Activated naive CD8-positive, alpha-beta T cell treated with anti-CD3 and anti-CD28 coated beads, Interleukin-2, amount 50 U/mL, for 24 hours (primary cell): ENCODE measurements around the gene MMP24.

Source experiments
- ATAC-seq: fragments of 150-1000 bp; cut with Tn5 transposase; one replicate; pipeline ENCODE4 v1.10.0; 2021
- DNase-seq: peaks from one replicate; pipeline ENCODE4 v3.0.0; 2021
- H3K27ac Mint-ChIP-seq: one replicate; pipeline ENCODE4 v1.8.0; 2021; ENCODE audit warnings: mild to moderate bottlenecking, mixed read lengths
- H3K27me3 Mint-ChIP-seq: one replicate; pipeline ENCODE4 v1.8.0; 2021; ENCODE audit warnings: mixed read lengths
- H3K36me3 Mint-ChIP-seq: one replicate; pipeline ENCODE4 v1.8.0; 2021; ENCODE audit warnings: low read depth, mixed read lengths
- H3K4me1 Mint-ChIP-seq: one replicate; pipeline ENCODE4 v1.8.0; 2021; ENCODE audit warnings: mixed read lengths
- H3K4me3 Mint-ChIP-seq: one replicate; pipeline ENCODE4 v1.8.0; 2021; ENCODE audit warnings: mild to moderate bottlenecking, moderate library complexity, mixed read lengths
- H3K9me3 Mint-ChIP-seq: one replicate; pipeline ENCODE4 v1.8.0; 2021; ENCODE audit warnings: mixed read lengths

MMP24 gene

DNA sequence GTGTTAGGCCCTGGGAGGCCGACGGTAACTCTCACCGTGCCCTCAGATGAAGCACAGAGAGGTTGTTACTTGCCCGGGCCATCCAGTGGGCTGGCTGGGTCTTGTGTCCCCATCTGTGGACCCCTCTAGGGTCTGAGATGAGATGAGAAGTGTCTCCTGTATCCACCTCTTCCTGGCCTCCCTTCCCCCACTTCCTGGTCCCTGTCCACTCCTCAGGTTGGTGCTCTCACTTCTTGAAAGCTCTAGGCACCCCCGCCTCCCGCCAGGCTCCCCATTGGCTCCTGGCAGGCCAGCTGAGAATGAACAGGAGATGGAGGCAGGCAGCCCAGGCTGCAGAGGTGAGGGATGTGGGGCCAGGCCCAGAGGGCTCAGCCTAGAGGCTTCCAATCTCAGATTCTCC lies 49.9 kb downstream of the MMP24 start:
- Mint-ChIP-seq H3K4me3 (peak overlapping the region; percentile 97), H3K4me1 (peaks cover 18% of the 10 kb centered on the region), H3K36me3 (peaks cover 30% of the 10 kb centered on the region), H3K27me3 (no peaks in the 10 kb centered on the region), H3K9me3 (no peaks in the 10 kb centered on the region), H3K27ac (peak overlapping the region; percentile 59)
- ATAC-seq = no peak
- no peak for DNase-seq

DNA sequence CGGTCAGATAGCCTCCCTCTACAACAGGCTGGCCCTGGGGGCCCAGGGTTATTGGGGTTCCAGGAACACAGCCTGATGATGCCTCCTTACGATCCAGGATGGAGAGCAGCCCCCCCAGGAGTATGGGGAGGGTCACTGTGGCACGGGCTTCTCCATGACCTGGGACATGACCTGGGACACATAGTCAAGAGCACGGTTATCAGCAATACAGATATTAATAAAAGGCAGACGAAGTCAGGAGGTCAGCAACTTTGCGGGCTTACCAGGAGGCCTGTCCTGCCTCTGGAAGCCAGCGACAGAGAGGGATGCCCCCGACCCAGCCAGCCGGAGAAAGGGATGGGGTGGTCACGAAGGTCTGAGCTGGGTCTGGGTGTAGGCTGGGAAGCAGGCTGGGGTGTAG lies 50.6 kb downstream of the MMP24 start:
- H3K9me3 Mint-ChIP-seq = no peaks in the 10 kb centered on the region
- peaks cover 36% of the 10 kb centered on the region for H3K36me3 Mint-ChIP-seq
- H3K4me1 Mint-ChIP-seq = peaks cover 22% of the 10 kb centered on the region
- no peaks in the 10 kb centered on the region for H3K27me3 Mint-ChIP-seq
- peak overlapping the region; percentile 95 for H3K27ac Mint-ChIP-seq
- no peak for DNase-seq
- H3K4me3 Mint-ChIP-seq = peak overlapping the region; percentile 97
- no peak for ATAC-seq

DNA sequence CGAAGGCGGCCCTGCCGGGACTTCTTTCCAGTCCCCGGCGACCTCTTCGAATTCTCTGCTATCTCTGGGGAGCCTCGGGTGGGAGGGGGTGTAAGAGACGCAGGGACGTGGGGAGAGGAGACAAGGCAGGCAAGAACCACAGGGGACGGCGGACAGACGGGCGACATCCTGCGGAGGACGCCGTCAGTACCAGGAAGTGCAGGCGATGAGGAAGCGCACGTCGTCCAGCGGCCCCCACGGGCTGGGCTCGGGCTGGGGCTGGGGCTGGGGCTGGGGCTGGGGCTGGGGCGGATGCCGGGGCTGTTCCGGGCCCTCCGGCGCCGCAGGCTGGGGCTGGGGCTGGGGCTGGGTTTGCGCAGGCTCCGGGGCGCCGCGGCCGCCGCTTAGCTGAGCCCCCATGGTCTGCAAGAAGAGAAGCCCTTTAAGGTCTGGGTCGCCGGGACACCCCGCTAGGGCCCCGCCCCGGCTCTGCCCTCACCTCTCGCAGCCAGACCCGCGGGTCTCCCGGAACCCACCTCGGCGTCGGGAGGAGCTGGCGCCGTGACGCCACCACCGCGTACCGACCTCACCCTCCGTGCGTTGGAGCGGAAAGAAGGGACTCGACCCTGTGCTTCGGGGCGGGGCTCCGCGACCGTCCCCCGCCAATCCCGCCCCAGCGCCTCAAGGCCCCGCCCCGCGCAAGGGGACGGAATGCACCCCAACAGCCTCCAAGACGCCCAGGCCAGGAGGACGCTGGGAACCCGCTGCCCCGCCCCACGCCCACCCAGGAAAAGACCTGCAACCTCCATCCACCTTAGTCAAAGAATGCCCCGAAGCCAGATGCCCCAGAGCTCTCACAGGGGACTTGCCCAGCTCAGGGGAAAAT lies 51.3 kb downstream of the MMP24 start, which contains the start of gene MMP24OS:
Gene MMP24OS, minus strand, starts transcription at position 592 of the 865 bp plus-strand sequence. Its CDS starts 193 bp downstream, at position 399.
- H3K27me3 Mint-ChIP-seq = no peaks in the 10 kb centered on the region
- no peaks in the 10 kb centered on the region for H3K9me3 Mint-ChIP-seq
- ATAC-seq (peak; percentile 96), DNase-seq (peak; percentile 92)
- peaks cover 26% of the 10 kb centered on the region for H3K4me1 Mint-ChIP-seq
- H3K36me3 Mint-ChIP-seq = peaks cover 40% of the 10 kb centered on the region
- peak within 1 kb of the TSS; percentile 95 for H3K27ac Mint-ChIP-seq
- H3K4me3 Mint-ChIP-seq = peak within 1 kb of the TSS; percentile 97

DNA sequence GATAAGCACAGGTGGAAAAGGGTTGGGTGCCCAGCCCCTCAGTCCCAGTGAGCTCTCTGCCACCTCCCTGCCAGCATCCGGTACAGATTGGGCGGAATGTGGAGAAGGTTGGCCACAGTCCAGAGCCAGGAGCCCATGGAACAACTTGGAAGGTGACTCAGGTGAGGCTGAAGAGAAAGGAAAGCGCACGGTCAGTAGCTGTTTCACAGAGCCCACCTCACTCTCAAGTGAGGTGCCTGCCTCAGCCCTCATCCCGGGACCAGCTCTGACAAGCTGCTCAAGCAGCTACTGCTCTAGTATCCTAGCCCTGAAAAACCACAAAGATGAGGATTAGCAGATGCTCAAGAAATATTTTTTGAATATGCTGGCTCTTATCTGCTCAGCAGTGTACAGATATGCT lies 52.5 kb downstream of the MMP24 start:
- Mint-ChIP-seq H3K27ac (peak overlapping the region; percentile 74), H3K4me1 (peaks cover 34% of the 10 kb centered on the region), H3K36me3 (peaks cover 49% of the 10 kb centered on the region), H3K4me3 (no peak overlapping the region), H3K9me3 (no peaks in the 10 kb centered on the region), H3K27me3 (no peaks in the 10 kb centered on the region)
- no peak for DNase-seq
- no peak for ATAC-seq

DNA sequence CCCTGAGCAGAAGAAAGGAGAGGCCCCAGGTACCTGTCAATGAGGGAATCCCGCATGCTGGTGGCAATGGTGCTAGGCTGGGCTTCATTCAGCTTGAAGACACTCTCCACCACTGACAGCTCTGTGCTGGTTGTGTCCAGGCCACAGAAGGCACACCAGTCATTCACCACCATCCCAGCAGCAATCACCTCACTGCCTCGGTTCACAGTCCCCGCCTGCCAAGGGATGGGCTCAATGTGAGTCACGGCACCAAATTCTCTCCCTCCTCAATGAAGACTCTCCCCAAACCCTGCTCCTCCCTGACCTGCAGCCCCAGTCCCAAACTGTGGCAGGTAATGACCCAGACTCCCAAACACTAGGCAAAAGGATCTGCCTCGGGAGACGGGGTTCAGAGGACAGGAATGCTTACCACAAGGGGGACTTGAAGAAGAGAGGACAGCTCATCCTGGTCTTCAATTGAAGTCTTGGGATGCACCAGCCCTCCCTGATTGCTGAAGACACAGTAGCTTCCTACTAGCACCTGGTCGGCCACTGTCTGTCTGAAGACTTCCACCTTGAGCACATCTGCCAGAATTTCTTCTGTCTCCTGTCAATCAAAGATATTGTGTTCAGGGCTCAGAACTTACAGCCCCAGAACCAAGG lies 53.2 kb downstream of the MMP24 start:
- ATAC-seq (no peak), DNase-seq (no peak)
- Mint-ChIP-seq H3K27ac (peak overlapping the region; percentile 21), H3K4me3 (no peak overlapping the region), H3K4me1 (peaks cover 35% of the 10 kb centered on the region), H3K9me3 (no peaks in the 10 kb centered on the region), H3K36me3 (peaks cover 49% of the 10 kb centered on the region), H3K27me3 (no peaks in the 10 kb centered on the region)

DNA sequence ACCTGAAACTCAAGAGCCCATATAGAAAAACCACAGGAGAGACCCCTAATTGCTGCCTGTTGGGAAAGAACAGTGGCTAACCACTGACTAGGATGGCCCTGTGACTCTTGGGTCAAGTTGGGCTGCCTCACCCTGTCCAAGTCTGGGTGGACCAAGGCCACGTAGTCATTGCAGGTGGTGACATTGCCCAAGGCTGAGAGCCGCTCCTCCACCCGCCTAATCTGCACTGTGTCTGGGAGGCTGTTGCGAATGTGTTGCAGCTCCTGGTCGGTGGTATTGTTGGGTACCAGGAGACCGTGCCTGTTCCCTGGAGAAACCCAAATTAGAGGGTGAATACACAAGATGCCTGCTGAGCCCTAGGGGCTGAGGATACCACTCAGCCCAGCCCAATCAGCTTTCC lies 54.0 kb downstream of the MMP24 start:
- H3K27me3 Mint-ChIP-seq = no peaks in the 10 kb centered on the region
- ATAC-seq = no peak
- no peaks in the 10 kb centered on the region for H3K9me3 Mint-ChIP-seq
- peaks cover 49% of the 10 kb centered on the region for H3K36me3 Mint-ChIP-seq
- peak overlapping the region; percentile 21 for H3K27ac Mint-ChIP-seq
- peaks cover 41% of the 10 kb centered on the region for H3K4me1 Mint-ChIP-seq
- DNase-seq = no peak
- no peak overlapping the region for H3K4me3 Mint-ChIP-seq

DNA sequence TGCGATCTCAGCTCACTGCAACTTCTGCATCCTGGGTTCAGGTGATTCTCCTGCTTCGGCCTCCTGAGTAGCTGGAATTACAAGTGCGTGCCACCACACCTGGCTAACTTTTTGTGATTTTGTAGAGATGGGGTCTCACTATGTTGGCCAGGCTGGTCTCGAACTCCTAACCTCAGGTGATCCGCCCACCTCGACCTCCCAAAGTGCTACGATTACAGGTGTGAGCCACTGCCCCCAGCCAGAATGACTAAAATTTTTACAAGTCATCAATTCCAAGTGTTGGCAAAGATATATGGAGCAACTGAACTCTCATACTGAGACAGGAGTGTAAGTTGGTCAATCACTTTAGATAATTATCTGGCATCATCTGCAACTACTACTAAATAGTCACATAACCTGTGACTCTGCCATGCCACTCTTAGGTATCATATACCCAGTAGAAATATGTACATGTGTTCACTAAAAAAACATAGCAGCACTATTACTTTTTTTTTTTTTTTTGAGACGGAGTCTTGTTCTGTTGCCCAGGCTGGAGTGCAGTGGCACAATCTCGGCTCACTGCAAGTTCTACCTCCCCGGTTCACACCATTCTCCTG lies 55.1 kb downstream of the MMP24 start:
- Mint-ChIP-seq H3K4me1 (peaks cover 45% of the 10 kb centered on the region), H3K4me3 (no peak overlapping the region), H3K27ac (no peak overlapping the region), H3K27me3 (no peaks in the 10 kb centered on the region), H3K9me3 (no peaks in the 10 kb centered on the region), H3K36me3 (peaks cover 49% of the 10 kb centered on the region)
- ATAC-seq (no peak), DNase-seq (no peak)

DNA sequence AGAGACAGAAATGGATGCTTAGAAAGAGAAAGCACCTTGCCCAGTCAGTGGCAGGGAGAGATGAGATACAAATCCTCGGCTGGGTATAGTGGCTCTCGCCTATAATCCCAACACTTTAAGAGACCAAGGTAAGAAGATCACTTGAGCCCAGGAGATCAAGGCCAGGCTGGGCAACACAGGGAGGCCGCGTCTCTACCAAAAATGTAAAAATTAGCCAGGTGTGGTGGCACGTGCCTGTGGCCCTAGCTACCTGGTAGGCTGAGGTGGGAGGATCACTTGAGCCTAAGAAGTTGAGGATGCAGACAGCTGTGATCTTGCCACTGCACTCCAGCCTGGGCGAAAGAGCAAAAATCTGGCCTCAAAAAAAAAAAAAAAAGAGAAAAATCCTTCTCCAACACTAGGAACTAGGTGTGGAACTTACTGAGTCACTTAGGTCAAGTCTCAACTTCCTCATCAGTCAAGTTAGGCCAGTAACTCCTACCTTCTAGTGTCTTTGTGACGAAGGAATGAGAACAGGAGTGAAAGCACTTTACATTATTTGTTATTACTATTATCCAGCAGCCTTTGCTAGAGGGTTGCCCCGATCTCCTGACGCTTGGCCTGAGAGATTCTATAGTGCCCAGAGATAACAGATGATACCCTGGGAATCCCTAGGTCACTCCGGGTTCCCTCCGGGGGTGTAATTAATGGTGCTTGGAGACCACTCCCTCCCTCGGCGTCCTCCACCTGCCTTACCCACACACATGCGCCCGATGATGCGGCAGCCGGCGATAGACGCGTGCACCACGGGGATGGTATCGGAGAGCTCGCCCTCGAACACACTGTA lies 57.2 kb downstream of the MMP24 start:
- H3K27ac Mint-ChIP-seq = peak overlapping the region; percentile 91
- DNase-seq (no peak), ATAC-seq (peak; percentile 4)
- H3K4me3 Mint-ChIP-seq = peak overlapping the region; percentile 92
- H3K27me3 Mint-ChIP-seq = no peaks in the 10 kb centered on the region
- H3K4me1 Mint-ChIP-seq = peaks cover 33% of the 10 kb centered on the region
- no peaks in the 10 kb centered on the region for H3K9me3 Mint-ChIP-seq
- peaks cover 38% of the 10 kb centered on the region for H3K36me3 Mint-ChIP-seq

DNA sequence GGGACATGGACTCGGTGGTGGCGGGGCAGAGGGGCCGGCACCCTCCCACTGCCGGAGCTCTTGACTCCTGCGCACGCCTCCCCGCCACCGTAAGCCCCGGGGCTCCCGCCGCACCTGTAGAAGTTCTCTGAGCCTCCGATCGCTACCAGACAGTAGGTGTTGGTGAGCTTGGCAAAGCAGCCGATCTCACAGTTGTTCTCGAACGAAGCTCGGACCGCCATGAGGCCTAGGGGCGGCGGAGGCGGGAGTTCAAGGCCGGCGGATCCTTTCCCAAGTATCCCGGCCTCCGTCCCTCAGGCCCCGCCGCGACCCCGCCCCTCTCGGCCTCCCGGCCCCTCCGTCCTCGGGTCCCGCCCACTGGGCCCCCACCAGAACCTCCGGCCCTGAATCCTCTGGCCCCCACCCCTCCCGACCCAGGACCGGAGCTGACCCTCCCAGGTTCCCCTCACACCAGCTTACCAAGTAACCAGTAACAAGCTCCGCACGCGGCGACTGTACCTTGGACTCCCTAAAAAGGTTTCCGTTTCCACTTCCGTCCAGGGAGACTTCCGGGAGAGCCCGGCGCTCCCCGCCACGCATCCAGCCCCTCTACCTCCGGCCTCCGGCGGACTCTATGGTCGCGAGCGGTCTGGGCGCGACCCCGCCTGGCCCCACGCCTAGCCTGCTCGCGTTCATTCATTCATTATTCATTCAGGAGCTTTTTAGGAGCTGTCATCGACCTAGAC lies 57.9 kb downstream of the MMP24 start, which contains the start of gene EIF6:
Gene EIF6, minus strand, starts transcription at position 506 of the 725 bp plus-strand sequence. Its CDS starts 285 bp downstream, at position 221.
- Mint-ChIP-seq H3K9me3 (no peaks in the 10 kb centered on the region), H3K4me3 (peak within 1 kb of the TSS; percentile 92), H3K27me3 (no peaks in the 10 kb centered on the region), H3K27ac (peak within 1 kb of the TSS; percentile 91), H3K4me1 (peaks cover 33% of the 10 kb centered on the region), H3K36me3 (peaks cover 31% of the 10 kb centered on the region)
- peak; percentile 85 for DNase-seq
- peak; percentile 95 for ATAC-seq

DNA sequence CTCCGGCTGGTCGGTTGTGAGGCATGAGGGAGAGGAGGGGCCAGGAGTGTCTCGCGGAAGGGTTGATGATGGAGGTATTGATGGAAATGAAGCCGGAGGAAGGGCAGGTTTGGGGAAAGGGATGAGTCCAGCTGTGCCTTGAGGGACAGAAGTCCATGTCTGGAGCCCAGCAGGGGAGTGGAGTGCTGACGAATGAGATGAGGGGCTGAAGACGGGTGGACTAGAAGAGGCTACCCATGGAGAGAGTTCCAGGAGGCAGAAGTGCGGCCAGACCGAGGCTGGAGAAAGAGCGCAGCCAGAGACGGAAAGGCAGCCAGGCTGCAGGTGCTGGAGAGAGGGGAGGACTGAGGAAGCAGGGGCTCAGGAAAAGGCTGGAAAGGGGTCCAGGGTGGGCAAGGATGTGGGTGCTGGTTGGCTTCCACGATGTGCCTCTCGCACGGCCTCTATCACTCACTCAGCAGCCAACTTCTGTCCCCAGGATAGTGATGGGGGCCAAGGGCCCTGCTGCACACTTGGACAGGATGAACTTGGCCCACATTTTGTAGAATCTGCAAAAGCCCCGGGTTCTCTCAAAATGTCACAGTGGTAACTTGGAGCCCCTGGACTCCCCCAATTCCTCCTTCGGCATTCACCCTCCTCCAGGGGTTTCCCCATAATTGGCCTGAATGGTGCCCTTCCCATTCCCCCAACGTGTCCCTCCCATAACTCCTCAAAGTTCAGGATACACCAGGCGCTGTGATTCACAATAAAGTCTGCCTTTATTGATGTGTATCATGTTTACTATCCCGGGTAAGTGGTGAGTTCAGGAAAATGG lies 58.7 kb downstream of the MMP24 start:
- Mint-ChIP-seq H3K4me3 (peak overlapping the region; percentile 92), H3K4me1 (peaks cover 30% of the 10 kb centered on the region), H3K9me3 (no peaks in the 10 kb centered on the region), H3K36me3 (peaks cover 24% of the 10 kb centered on the region), H3K27ac (peak overlapping the region; percentile 91), H3K27me3 (no peaks in the 10 kb centered on the region)
- no peak for ATAC-seq
- DNase-seq = no peak

DNA sequence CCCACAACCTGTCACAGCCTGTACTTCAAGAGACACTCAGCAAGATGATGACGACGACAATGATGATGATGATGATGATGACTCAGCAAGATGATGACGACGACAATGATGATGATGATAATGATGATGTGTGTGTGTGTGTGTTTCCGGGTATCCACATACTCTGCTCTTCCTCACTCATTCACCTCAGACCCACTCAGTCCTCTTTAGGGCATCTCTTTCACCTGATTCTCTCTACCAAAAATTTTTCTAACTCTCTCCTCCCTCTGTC lies 59.3 kb downstream of the MMP24 start:
- Mint-ChIP-seq H3K36me3 (peaks cover 21% of the 10 kb centered on the region), H3K4me3 (peak overlapping the region; percentile 92), H3K9me3 (no peaks in the 10 kb centered on the region), H3K27me3 (no peaks in the 10 kb centered on the region), H3K4me1 (peaks cover 30% of the 10 kb centered on the region), H3K27ac (peak overlapping the region; percentile 70)
- DNase-seq = no peak
- no peak for ATAC-seq

DNA sequence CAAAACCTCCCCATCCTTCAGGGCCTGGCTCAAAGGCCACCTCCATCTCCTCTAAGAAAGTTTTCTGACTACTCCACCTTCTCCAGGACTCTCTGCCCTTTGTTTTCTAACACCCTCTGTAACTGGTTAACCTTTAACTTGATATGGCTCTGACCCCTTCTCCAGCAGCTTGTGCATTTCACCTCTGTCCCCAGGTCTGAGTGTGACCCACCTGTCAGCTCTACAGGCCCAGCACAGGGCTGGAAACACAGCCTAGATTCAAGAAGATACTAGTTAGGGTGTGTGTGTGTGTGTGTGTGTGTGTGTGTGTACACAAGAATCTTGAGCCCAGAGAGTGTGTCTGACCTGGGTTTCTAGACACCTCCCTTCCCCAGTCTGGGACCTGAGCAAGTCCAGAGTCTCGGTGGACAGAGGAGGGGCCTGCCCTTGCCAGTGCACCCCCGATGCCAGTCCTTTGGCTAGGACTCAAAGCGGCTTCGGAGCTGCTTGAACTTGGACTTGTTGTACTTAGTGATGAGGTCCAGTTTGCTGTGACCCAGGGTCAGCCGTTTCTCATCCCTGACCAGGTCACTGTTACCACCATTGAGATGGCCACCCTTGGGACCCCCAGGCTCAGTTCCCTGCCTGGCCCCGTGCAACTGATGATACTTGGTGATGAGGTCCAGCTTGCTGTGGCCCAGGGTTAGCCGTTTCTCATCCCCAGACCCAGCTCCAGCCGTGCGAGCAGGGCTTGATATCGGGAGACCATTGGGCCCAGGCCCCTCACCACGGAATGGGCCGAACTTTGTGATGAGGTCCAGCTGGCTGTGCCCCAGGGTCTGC lies 59.8 kb downstream of the MMP24 start:
- H3K27ac Mint-ChIP-seq = peak overlapping the region; percentile 70
- DNase-seq (no peak), ATAC-seq (no peak)
- H3K36me3 Mint-ChIP-seq = peaks cover 20% of the 10 kb centered on the region
- peaks cover 30% of the 10 kb centered on the region for H3K4me1 Mint-ChIP-seq
- peak overlapping the region; percentile 92 for H3K4me3 Mint-ChIP-seq
- no peaks in the 10 kb centered on the region for H3K27me3 Mint-ChIP-seq
- no peaks in the 10 kb centered on the region for H3K9me3 Mint-ChIP-seq
